B cell (primary cell): ENCODE measurements around the gene MYH11.

Experiments
- CTCF ChIP-seq: fragments of 200-600 bp; IDR thresholded peaks from one replicate; pipeline ENCODE4 v1.8.0; 2022; ENCODE audit warnings: antibody characterized with exemption, mild to moderate bottlenecking
- EZH2 ChIP-seq: IDR thresholded peaks from 2 replicates; pipeline ENCODE4 v1.6.1; 2012; ENCODE audit warnings: borderline replicate concordance, low read depth, mild to moderate bottlenecking, moderate library complexity, low read length; ENCODE audit not compliant: insufficient read depth, poor library complexity, severe bottlenecking

GRCh38 chr16:15749985-15750384, 106.8 kb downstream of the MYH11 start:
- TF ChIP-seq CTCF (no peak), EZH2 (no peak)
